ENCODE data around the gene THSD7A.

Gene THSD7A

GRCh38 chr7:11591055-11591633 lies 240.9 kb downstream of the THSD7A start:
- Histone ChIP-seq H3K9ac (ENCODE audit: low read length) (no peak overlapping the region), H3K4me1 (ENCODE audit: low read length) (no peaks in the 10 kb centered on the region), H2AFZ (ENCODE audit: low read length) (no peak overlapping the region), H3K27me3 (replicated peaks; ENCODE audit: insufficient read depth, low read length) (no peaks in the 10 kb centered on the region), H3K4me3 (ENCODE audit: low read length) (no peak overlapping the region), H3K27ac (ENCODE audit: low read length) (no peak overlapping the region), H3F3A (ENCODE audit: insufficient read depth, low read length) (no peaks in the 10 kb centered on the region), H3K36me3 (replicated peaks; ENCODE audit: insufficient read depth, low read length) (no peaks in the 10 kb centered on the region), H3K9me2 (replicated peaks; ENCODE audit: insufficient read depth, low read length) (no peaks in the 10 kb centered on the region), H3K79me2 (ENCODE audit: low read length) (no peaks in the 10 kb centered on the region), H3K9me3 (replicated peaks; ENCODE audit: insufficient read depth, low read length) (no peaks in the 10 kb centered on the region), H3K4me2 (ENCODE audit: low read depth, low read length) (no peak overlapping the region), H4K20me1 (ENCODE audit: insufficient read depth, low read length) (no peaks in the 10 kb centered on the region)
- no peak for DNase-seq
- TF ChIP-seq EZH2 (optimal IDR thresholded peaks at IDR 0.05; ENCODE audit: low read depth, low read length) (no peak), CTCF (IDR thresholded peaks at IDR 0.05; ENCODE audit: low read length) (no peak), EZH2phosphoT487 (IDR thresholded peaks at IDR 0.05; ENCODE audit: low read length) (no peak)

- Histone ChIP-seq H3K27ac (ENCODE audit: low read length) (no peak overlapping the region), H3F3A (ENCODE audit: insufficient read depth, low read length) (no peaks in the 10 kb centered on the region), H3K9me2 (replicated peaks; ENCODE audit: insufficient read depth, low read length) (no peaks in the 10 kb centered on the region), H3K4me3 (ENCODE audit: low read length) (no peak overlapping the region), H3K4me2 (ENCODE audit: low read depth, low read length) (no peak overlapping the region), H3K9ac (ENCODE audit: low read length) (no peak overlapping the region), H3K4me1 (ENCODE audit: low read length) (no peaks in the 10 kb centered on the region), H3K36me3 (replicated peaks; ENCODE audit: insufficient read depth, low read length) (no peaks in the 10 kb centered on the region), H3K79me2 (ENCODE audit: low read length) (no peaks in the 10 kb centered on the region), H3K9me3 (replicated peaks; ENCODE audit: insufficient read depth, low read length) (no peaks in the 10 kb centered on the region), H2AFZ (ENCODE audit: low read length) (no peak overlapping the region), H3K27me3 (replicated peaks; ENCODE audit: insufficient read depth, low read length) (no peaks in the 10 kb centered on the region), H4K20me1 (ENCODE audit: insufficient read depth, low read length) (no peaks in the 10 kb centered on the region)
- no peak for DNase-seq
- TF ChIP-seq EZH2 (optimal IDR thresholded peaks at IDR 0.05; ENCODE audit: low read depth, low read length) (no peak), EZH2phosphoT487 (IDR thresholded peaks at IDR 0.05; ENCODE audit: low read length) (no peak), CTCF (IDR thresholded peaks at IDR 0.05; ENCODE audit: low read length) (no peak)
Observed at GRCh38 chr7:11589251-11589650, 242.7 kb downstream of the THSD7A start.

GRCh38 chr7:11587814-11588213 lies 244.2 kb downstream of the THSD7A start:
- H3K9me2 ChIP-seq (replicated peaks; ENCODE audit: insufficient read depth, low read length), result no peaks in the 10 kb centered on the region
- no peak for DNase-seq
- H4K20me1 ChIP-seq (ENCODE audit: insufficient read depth, low read length), result no peaks in the 10 kb centered on the region
- H3K36me3 ChIP-seq (replicated peaks; ENCODE audit: insufficient read depth, low read length), result no peaks in the 10 kb centered on the region
- H2AFZ ChIP-seq (ENCODE audit: low read length), result no peak overlapping the region
- H3K9me3 ChIP-seq (replicated peaks; ENCODE audit: insufficient read depth, low read length), result no peaks in the 10 kb centered on the region
- H3K4me3 ChIP-seq (ENCODE audit: low read length), result no peak overlapping the region
- no peak overlapping the region for H3K4me2 ChIP-seq (ENCODE audit: low read depth, low read length)
- TF ChIP-seq CTCF (IDR thresholded peaks at IDR 0.05; ENCODE audit: low read length), result no peak
- TF ChIP-seq EZH2phosphoT487 (IDR thresholded peaks at IDR 0.05; ENCODE audit: low read length), result no peak
- TF ChIP-seq EZH2 (optimal IDR thresholded peaks at IDR 0.05; ENCODE audit: low read depth, low read length), result no peak
- H3K27ac ChIP-seq (ENCODE audit: low read length), result no peak overlapping the region
- no peaks in the 10 kb centered on the region for H3F3A ChIP-seq (ENCODE audit: insufficient read depth, low read length)
- H3K4me1 ChIP-seq (ENCODE audit: low read length), result no peaks in the 10 kb centered on the region
- no peak overlapping the region for H3K9ac ChIP-seq (ENCODE audit: low read length)
- no peaks in the 10 kb centered on the region for H3K79me2 ChIP-seq (ENCODE audit: low read length)
- H3K27me3 ChIP-seq (replicated peaks; ENCODE audit: insufficient read depth, low read length), result no peaks in the 10 kb centered on the region
